ENCODE results near the gene POLA1.

Gene POLA1

DNA sequence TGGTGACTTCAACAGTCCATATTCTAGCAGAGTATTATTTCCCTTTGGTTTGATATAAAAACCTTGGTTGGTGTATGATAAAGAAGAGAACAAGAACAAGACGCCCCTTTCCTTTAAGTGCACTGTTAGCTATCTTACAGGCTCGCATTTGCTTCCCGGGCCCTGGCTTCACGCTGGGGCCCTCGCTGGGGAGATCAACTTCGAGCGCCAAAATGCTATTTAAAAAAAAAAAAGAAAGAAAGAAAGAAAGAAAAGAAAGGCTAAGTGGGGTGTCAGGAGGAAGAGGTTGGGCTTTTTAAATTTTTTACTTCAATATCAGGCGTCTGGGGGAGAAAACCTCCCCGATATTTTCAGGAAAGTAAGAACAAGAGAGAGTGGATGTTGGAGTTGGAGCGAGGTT lies 310.3 kb downstream of the POLA1 start:
- no peak for TF ChIP-seq CTCF (IDR thresholded peaks at IDR 0.05; ENCODE audit: low read depth, low read length)
- in situ Hi-C loops (cut with HindIII; ENCODE audit: low sequenced_read_pairs): no loop called here
- DNase-seq (ENCODE audit: low read depth, low spot score): no peak
- H3K4me3 ChIP-seq (ENCODE audit: low read depth, low read length): no peak overlapping the region

DNA sequence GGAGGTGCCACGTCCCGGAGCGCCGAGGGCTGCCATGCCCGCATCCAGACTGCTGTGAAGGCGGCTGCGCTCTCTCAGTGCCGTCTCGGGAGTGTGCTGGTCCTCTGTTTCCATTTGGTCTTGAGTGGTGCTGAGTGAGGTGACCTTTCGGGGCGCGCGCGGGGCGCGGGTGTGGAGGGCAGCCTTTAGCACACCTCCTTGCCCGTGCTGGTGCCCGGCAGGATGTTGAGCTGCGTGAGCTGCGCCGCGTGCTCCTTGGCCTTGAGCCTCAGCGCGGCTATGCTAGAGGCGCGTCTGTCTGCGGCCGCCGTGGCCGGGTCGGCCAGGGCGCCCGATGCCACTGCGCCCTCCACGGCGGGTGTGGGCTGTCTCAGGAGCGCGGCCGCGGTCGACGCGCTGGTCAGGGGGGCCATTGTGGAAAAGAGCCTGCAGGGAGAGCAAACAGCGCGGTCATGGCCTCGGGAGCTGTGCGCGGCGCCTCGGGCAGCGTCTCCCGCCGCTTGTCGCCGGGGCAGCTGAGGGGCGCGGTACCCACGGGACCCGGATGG lies 310.8 kb downstream of the POLA1 start:
- no peak for TF ChIP-seq CTCF (IDR thresholded peaks at IDR 0.05; ENCODE audit: low read depth, low read length)
- DNase-seq (ENCODE audit: low read depth, low spot score): no peak
- in situ Hi-C loops (cut with HindIII; ENCODE audit: low sequenced_read_pairs): no loop called here
- H3K4me3 ChIP-seq (ENCODE audit: low read depth, low read length): no peak overlapping the region

GRCh38 chrX:25005034-25005381 lies 311.3 kb downstream of the POLA1 start:
- in situ Hi-C loops (cut with HindIII; ENCODE audit: low sequenced_read_pairs): no loop called here
- TF ChIP-seq CTCF (IDR thresholded peaks at IDR 0.05; ENCODE audit: low read depth, low read length): no peak
- no peak overlapping the region for H3K4me3 ChIP-seq (ENCODE audit: low read depth, low read length)
- no peak for DNase-seq (ENCODE audit: low read depth, low spot score)

DNA sequence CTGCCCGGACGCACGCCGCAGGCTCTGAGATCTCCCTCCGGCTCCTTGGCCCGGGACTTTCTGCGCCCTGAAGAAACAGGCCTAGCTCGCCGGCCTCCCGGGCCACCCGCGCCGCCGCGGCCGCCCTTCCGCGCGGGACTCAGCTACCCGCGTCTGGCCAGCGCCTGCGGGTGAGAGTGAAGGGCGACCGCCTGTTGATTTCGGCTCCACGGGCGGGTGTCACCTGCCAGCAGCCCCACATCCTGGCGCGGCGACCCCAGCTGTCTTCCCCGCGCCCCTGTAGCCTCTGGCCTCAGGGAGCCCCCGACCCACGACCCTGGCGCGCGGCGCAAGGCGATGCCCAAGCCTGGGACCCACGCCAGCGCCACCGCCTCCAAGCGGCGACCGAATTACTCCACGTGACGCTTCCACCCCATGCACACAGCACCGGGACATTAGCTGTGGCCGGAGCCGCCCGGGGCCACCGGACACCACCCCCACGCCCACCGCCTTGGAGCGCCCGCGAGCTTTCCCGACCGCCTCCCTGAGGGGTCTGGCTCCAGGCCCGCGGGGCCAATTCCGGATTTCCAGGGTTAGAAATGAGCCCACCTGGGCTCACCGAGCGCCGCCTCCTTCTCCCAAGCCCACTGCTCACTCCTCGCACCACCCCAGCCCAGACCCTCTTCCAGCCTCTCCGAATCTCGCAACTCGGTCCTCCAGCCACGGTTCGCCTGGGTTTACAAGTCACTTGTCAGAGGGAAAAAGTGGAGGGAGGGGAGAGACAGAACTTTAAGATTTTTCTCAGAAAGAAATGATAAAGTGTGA lies 311.9 kb downstream of the POLA1 start:
- no peak for TF ChIP-seq CTCF (IDR thresholded peaks at IDR 0.05; ENCODE audit: low read depth, low read length)
- H3K4me3 ChIP-seq (ENCODE audit: low read depth, low read length): no peak overlapping the region
- in situ Hi-C loops (cut with HindIII; ENCODE audit: low sequenced_read_pairs): no loop called here
- no peak for DNase-seq (ENCODE audit: low read depth, low spot score)

DNA sequence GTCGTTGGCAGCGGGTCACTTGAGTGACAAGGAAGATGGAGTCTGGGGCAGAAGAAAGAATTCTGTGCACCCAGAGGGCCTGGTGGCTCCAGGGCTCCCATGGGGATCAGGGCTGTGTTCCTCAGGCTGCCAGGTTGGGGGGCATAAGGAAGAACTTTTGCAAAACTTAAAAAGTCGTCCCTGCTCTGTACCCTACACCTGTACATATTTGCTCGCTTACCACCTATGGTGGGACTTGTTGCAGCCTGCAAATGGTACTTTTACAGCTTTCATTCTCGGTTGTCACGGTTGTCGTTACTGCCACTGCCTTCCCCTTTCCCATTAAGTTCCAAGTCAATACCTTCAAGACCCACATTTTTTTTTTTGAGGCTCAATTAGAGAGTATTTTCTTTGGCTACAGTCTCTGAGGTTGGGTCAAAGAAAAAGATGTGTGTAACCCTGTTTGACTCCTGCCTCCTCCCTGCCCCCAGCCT lies 312.9 kb downstream of the POLA1 start:
- no peak overlapping the region for H3K4me3 ChIP-seq (ENCODE audit: low read depth, low read length)
- no peak for DNase-seq (ENCODE audit: low read depth, low spot score)
- in situ Hi-C loops (cut with HindIII; ENCODE audit: low sequenced_read_pairs): no loop called here
- no peak for TF ChIP-seq CTCF (IDR thresholded peaks at IDR 0.05; ENCODE audit: low read depth, low read length)

GRCh38 chrX:25007059-25008053 lies 313.6 kb downstream of the POLA1 start:
- no peak for TF ChIP-seq CTCF (IDR thresholded peaks at IDR 0.05; ENCODE audit: low read depth, low read length)
- no peak overlapping the region for H3K4me3 ChIP-seq (ENCODE audit: low read depth, low read length)
- in situ Hi-C loops (cut with HindIII; ENCODE audit: low sequenced_read_pairs): no loop called here
- DNase-seq (ENCODE audit: low read depth, low spot score): no peak
